Lower leg skin (tissue), 4 donors: ENCODE measurements around the gene OR4D1. TPM values are rescaled to one million over a fixed set of nuclear protein-coding genes. Genes with fewer than 3 reads are reported as not detected.
"Not testable (repeated sequence)": the region's sequence is repeated elsewhere in the genome, so short reads cannot be mapped to it uniquely, and the experiment has no call there.

ENCODE experiments used
- DNase-seq, 2 donors: peaks; one replicate each; pipeline ENCODE4 v3.0.0-alpha.2; 2019; ENCODE audit warnings: low spot score in 2 of 2
- H3K4me3 ChIP-seq: fragments of 200-600 bp; sonication (generic); 2 replicates; pipeline ENCODE4 v1.5.1; 2017; ENCODE audit warnings: mild to moderate bottlenecking, low read depth; ENCODE audit not compliant: poor library complexity, severe bottlenecking
- POLR2A ChIP-seq, 2 donors: fragments of 450-650 bp; IDR thresholded peaks; one replicate each; pipeline ENCODE4 v1.6.1; 2016 to 2017; ENCODE audit warnings: antibody characterized with exemption in 2 of 2, mild to moderate bottlenecking in 1 of 2, moderate library complexity in 1 of 2
- WGBS, 2 donors: methylation state at CpG; one replicate each; pipeline ENCODE4 v1.1.5; 2018; 5-methylcytosine and 5-hydroxymethylcytosine counted together
- intact Hi-C: fragments of 100-400 bp; cut with DNase I; formaldehyde crosslinking; loops from one replicate; pipeline ENCODE4 v1.15.0; 2023; ENCODE audit warnings: low total_unique reads
- total RNA-seq, 4 donors: library from RNA; depleted of rRNA; stranded (reverse); fragments of >200 nt; gene quantifications; one replicate each; pipeline ENCODE4 v1.1.0, GENCODE V29; 2016
- TF ChIP-seq, protein P1 (sequence below), 3 donors: fragments of 450-650 bp; IDR thresholded peaks; one replicate each; pipeline ENCODE4 v1.5.1; 2016; ENCODE audit warnings: antibody characterized with exemption in 3 of 3, mild to moderate bottlenecking in 3 of 3, moderate library complexity in 2 of 3

OR4D1 gene
- total RNA-seq, 4 donors from 2014 or later: 0.17 TPM; not detected in 3

DNA sequence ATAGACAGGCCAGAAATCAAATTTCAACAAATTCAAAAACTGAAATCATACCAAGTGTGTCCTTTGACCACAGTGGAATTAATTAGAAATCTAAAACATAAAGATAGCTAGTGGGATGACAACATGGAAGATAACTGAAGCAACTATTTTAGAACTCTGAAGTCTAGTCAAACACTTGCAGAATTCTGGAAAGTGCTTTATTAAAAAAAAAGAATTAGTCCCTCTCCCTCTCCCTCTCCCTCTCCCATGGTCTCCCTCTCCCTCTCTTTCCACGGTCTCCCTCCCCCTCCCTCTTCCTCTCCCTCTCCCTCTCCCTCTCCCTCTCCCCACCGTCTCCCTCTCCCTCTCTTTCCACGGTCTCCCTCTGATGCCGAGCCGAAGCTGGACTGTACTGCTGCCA, 6.7 kb upstream of the OR4D1 start:
- no peak for DNase-seq
- intact Hi-C loops: no loop called here
- TF ChIP-seq, protein P1, sequence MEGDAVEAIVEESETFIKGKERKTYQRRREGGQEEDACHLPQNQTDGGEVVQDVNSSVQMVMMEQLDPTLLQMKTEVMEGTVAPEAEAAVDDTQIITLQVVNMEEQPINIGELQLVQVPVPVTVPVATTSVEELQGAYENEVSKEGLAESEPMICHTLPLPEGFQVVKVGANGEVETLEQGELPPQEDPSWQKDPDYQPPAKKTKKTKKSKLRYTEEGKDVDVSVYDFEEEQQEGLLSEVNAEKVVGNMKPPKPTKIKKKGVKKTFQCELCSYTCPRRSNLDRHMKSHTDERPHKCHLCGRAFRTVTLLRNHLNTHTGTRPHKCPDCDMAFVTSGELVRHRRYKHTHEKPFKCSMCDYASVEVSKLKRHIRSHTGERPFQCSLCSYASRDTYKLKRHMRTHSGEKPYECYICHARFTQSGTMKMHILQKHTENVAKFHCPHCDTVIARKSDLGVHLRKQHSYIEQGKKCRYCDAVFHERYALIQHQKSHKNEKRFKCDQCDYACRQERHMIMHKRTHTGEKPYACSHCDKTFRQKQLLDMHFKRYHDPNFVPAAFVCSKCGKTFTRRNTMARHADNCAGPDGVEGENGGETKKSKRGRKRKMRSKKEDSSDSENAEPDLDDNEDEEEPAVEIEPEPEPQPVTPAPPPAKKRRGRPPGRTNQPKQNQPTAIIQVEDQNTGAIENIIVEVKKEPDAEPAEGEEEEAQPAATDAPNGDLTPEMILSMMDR (IDR thresholded peaks at IDR 0.05): no peak
- TF ChIP-seq POLR2A (IDR thresholded peaks at IDR 0.05): no peak
- 74 to 80% methylated on average over 5 of the region's 5 CpGs for WGBS, 2 donors
- H3K4me3 ChIP-seq: no peak overlapping the region

- H3K4me3 ChIP-seq, intact Hi-C loops, DNase-seq: not testable (repeated sequence)
- 91 to 94% methylated on average over 4 of the region's 4 CpGs for WGBS, 2 donors
These were observed 4.8 kb upstream of the OR4D1 start for GRCh38 chr17:58143335-58143734.

- H3K4me3 ChIP-seq: no peak overlapping the region
- intact Hi-C loops: no loop called here
- DNase-seq: no peak
- no peak for TF ChIP-seq POLR2A (IDR thresholded peaks at IDR 0.05)
- TF ChIP-seq, protein P1 (IDR thresholded peaks at IDR 0.05): no peak
- WGBS, 2 donors: 82 to 87% methylated on average over 1 of the region's 1 CpG
These were observed 3.4 kb upstream of the OR4D1 start for GRCh38 chr17:58144801-58145200.

DNA sequence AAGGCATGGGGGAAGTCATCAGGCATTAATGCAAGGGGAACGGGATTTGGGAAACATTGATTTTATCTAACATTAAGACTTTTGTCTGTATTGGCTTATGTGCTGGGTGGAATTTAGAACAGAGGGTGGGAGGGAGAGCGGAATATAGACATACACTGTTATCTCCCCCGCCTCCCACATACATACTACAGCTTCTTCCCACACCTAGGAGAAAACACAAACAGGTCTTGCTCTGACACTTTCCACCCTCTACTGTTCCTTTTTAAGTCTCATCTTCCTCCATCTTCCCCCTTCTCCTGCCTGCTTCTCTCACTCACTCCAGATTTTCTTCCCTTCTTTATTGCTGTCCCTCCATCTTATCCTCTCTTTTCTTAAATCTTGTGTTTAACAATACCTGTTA, 425 bp downstream of the OR4D1 start:
- intact Hi-C loops: no loop called here
- no peak for TF ChIP-seq POLR2A (IDR thresholded peaks at IDR 0.05)
- TF ChIP-seq, protein P1 (IDR thresholded peaks at IDR 0.05): no peak
- no peak for DNase-seq
- 78 to 84% methylated on average over 3 of the region's 3 CpGs for WGBS, 2 donors
- no peak overlapping the region for H3K4me3 ChIP-seq

DNA sequence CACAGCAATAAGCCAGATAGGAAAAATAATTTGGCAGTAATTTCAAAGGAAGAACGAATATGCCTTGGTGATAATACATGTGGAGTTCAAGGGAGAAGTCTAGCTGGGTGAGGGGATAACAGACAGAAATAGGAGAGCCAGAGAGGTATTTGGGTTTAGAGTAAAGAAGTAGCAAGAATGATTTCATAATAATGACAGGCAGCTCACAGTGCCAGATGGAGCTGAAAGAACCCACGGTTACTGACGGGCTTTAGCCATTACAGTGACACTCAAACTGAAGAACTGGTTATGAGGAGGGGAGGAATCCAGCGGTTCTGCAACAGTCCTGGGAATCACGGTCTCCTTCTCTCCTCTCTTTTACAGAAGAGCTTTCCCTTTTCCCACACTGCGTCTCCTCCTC, 2.2 kb downstream of the OR4D1 start:
- 41 to 53% methylated on average over 6 of the region's 6 CpGs for WGBS, 2 donors
- intact Hi-C loops: no loop called here

GRCh38 chr17:58153046-58153445, 4.9 kb downstream of the OR4D1 start:
- no peak for DNase-seq
- TF ChIP-seq POLR2A (IDR thresholded peaks at IDR 0.05): no peak
- TF ChIP-seq, protein P1 (IDR thresholded peaks at IDR 0.05): no peak
- 48 to 51% methylated on average over 2 of the region's 2 CpGs for WGBS, 2 donors
- intact Hi-C loops: no loop called here
- no peak overlapping the region for H3K4me3 ChIP-seq

More for the DNA sequence above, 2.2 kb downstream of the OR4D1 start:
- TF ChIP-seq, protein P1 (IDR thresholded peaks at IDR 0.05): no peak
- no peak for TF ChIP-seq POLR2A (IDR thresholded peaks at IDR 0.05)
- DNase-seq: no peak
- no peak overlapping the region for H3K4me3 ChIP-seq
